Measurements from ENCODE around the gene SIK3.
"Not testable (repeated sequence)": the region's sequence is repeated elsewhere in the genome, so short reads cannot be mapped to it uniquely, and the experiment has no call there.

SIK3 gene

GRCh38 chr11:116813781-116814471, 284.3 kb downstream of the SIK3 start:
- no peak for FAIRE-seq

- FAIRE-seq, result no peak
These were observed 285.1 kb downstream of the SIK3 start for GRCh38 chr11:116813170-116813569.

- peak; percentile 98 for FAIRE-seq
These were observed 286.1 kb downstream of the SIK3 start for GRCh38 chr11:116812109-116812508.

GRCh38 chr11:116811194-116811593, 287.0 kb downstream of the SIK3 start:
- FAIRE-seq, result no peak

GRCh38 chr11:116808262-116809175, 289.7 kb downstream of the SIK3 start:
- no peak for FAIRE-seq

GRCh38 chr11:116807601-116808261, 290.5 kb downstream of the SIK3 start:
- FAIRE-seq, result no peak

GRCh38 chr11:116804001-116804400, 294.2 kb downstream of the SIK3 start:
- no peak for FAIRE-seq

DNA sequence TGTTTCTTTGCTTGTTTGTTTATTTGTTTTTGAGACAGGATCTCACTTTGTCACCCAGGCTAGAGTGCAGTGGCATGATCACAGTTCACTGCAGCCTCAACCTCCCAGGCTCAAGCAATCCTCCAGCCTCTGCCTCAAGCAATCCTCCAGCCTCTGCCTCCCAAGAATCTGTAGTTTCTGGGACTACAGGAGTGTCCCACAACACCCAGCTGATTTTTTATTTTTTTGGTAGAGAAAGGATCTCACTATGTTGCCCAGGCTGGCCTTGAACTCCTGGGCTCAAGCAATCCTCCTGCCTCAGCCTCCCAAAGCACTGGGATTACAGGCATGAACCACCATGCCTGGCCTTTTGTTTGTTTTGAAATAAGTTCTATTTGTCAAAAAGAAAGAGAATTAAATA, 296.6 kb downstream of the SIK3 start:
- FAIRE-seq, result not testable (repeated sequence)

DNA sequence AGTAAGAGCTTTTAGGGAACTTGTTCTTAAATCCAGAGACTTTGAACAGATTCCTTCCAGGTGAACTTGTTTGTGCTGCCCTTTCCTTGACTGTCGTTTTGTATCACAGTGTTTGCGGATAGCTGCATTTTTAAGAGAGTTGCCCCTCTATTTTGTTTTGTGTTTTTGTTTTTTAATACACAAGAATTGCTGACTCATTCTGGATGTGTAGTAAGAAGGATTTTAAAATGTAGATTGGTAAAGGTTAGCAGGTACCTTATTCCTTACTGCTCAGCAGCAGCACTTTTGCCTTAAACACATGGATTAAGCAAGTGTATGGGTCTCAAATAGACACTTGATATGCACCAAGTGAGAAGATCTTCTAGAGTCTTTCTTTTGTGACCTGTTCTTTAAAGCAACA, 297.6 kb downstream of the SIK3 start:
- FAIRE-seq, result no peak

DNA sequence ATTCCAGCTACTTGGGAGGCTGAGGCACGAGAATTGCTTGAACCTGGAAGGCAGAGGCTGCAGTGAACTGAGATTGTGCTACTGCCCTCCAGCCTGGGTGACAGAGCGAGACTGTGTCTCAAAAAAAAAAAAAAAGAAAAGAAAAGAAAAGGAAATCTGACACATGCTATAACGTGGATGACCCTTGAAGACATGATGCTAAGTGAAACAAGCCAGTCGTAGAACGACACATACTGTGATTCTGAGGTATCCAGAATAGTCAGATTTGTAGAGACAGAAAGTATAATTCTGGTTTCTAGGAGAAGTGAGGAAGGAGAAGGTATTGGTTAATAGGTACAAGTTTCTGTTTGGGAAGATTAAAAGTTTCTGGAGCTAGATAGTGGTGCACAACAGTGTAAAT, 299.9 kb downstream of the SIK3 start:
- FAIRE-seq, result no peak

DNA sequence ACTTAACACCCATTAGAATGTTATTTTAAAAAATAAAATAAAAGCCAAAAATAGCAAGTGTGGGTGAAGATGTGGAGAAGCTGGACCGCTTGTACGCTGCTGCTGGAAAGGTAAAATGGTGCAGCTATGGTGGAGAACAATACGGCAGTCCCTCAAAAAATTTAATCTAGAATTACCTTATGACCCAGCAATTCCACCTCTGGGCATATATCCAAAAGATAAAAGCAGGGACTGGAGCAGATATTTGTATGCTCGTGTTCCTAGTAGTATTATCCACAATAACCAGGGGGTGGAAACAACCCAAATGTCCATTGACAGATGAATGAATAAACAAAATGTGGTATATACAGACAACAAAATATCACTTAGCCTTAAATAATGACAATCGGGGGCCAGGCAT, 300.4 kb downstream of the SIK3 start:
- FAIRE-seq, result no peak

DNA sequence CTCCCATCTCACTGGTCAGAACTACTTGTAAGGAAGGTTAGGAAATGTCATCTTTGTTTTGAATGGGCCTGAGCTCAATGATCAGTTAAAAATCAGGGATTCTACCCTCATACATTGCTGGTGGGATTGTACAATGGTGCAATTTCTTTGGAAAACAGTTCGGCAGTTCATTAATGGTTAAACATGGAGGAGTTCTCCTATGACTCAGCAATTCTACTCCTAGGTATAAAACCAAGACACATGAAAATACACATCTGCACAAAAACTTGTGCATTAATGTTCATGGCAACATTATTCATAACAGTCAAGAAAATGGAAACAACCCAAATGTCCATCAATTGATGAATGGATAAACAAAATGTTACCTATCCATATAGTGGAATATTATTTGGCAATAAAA, 301.7 kb downstream of the SIK3 start:
- FAIRE-seq, result no peak

GRCh38 chr11:116794851-116795250, 303.4 kb downstream of the SIK3 start:
- FAIRE-seq, result no peak

DNA sequence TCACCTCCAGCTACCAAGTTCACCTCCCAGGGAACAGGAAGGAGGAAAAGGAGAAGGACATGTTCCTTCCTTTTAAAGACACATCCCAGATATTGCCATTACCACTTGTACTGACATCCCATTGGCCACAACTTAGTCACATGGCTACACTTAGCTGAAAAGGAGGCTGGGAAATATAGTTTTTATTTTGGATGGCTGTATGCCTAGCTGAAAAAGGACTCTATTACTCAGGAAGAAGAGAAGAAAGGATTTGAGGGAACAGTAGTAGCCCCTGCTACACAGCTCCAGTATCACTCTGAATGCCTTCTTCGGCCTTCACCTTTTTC, 304.5 kb downstream of the SIK3 start:
- peak; percentile 66 for FAIRE-seq
